GM18507 (cell line): Measurements from ENCODE around the gene TOMM5.
A peak's percentile ranks its signal among the peaks of the same experiment; 100 is the strongest.
"Not testable (repeated sequence)": the region's sequence is repeated elsewhere in the genome, so short reads cannot be mapped to it uniquely, and the experiment has no call there.

Experiments used
- DNase-seq: peaks from one replicate; pipeline ENCODE4 v3.0.0; 2011; ENCODE audit warnings: low read depth; ENCODE audit not compliant: insufficient read length; ENCODE audit errors: extremely low spot score
- FAIRE-seq: peaks from 2 replicates; lab custom pipeline; 2011; peaks lifted over from hg19 to GRCh38; lab: Jason Lieb, UNC

The TOMM5 gene

GRCh38 chr9:37617832-37618231, 25.4 kb upstream of the TOMM5 start:
- DNase-seq = no peak
- no peak for FAIRE-seq

- no peak for FAIRE-seq
- no peak for DNase-seq
Measured at GRCh38 chr9:37617161-37617560, 24.8 kb upstream of the TOMM5 start.

- FAIRE-seq (no peak), DNase-seq (no peak)
Measured at GRCh38 chr9:37611961-37612360, 19.6 kb upstream of the TOMM5 start.

- FAIRE-seq (no peak), DNase-seq (no peak)
Measured at GRCh38 chr9:37611014-37611413, 18.6 kb upstream of the TOMM5 start.

GRCh38 chr9:37609735-37610397, 17.5 kb upstream of the TOMM5 start:
- no peak for DNase-seq
- FAIRE-seq = no peak

GRCh38 chr9:37608250-37608649, 15.9 kb upstream of the TOMM5 start:
- FAIRE-seq (no peak), DNase-seq (no peak)

- FAIRE-seq = no peak
- DNase-seq = no peak
Measured at GRCh38 chr9:37604296-37604695, 11.9 kb upstream of the TOMM5 start.

- FAIRE-seq (no peak), DNase-seq (no peak)
Measured at GRCh38 chr9:37602817-37603216, 10.4 kb upstream of the TOMM5 start.

GRCh38 chr9:37602061-37602460, 9.7 kb upstream of the TOMM5 start:
- FAIRE-seq, DNase-seq: not testable (repeated sequence)

GRCh38 chr9:37596504-37596903, 4.1 kb upstream of the TOMM5 start:
- DNase-seq (no peak), FAIRE-seq (no peak)

- FAIRE-seq (no peak), DNase-seq (no peak)
Measured at GRCh38 chr9:37593883-37594448, 1.6 kb upstream of the TOMM5 start.

- DNase-seq = no peak
- FAIRE-seq = no peak
Measured at GRCh38 chr9:37587521-37587920, 4.9 kb downstream of the TOMM5 start.

GRCh38 chr9:37583522-37584121, 8.8 kb downstream of the TOMM5 start:
- FAIRE-seq (no peak), DNase-seq (no peak)

GRCh38 chr9:37582548-37583157, 9.7 kb downstream of the TOMM5 start:
- FAIRE-seq = peak; percentile 81

GRCh38 chr9:37575921-37576721, 16.3 kb downstream of the TOMM5 start, which contains the start of gene FBXO10:
Gene FBXO10, minus strand, starts transcription at chr9:37576380. Its CDS starts 34,612 bp downstream, at chr9:37541768.
- peak; percentile 62 for FAIRE-seq
- DNase-seq = peak; percentile 43

More at GRCh38 chr9:37582548-37583157, 9.7 kb downstream of the TOMM5 start:
- no peak for DNase-seq

GRCh38 chr9:37575511-37575914, 16.9 kb downstream of the TOMM5 start:
- DNase-seq = no peak
- FAIRE-seq = peak; percentile 45

GRCh38 chr9:37575001-37575400, 17.4 kb downstream of the TOMM5 start:
- FAIRE-seq (no peak), DNase-seq (no peak)

- DNase-seq = no peak
- no peak for FAIRE-seq
Measured at GRCh38 chr9:37574241-37574721, 18.1 kb downstream of the TOMM5 start.

GRCh38 chr9:37571282-37571681, 21.1 kb downstream of the TOMM5 start:
- DNase-seq (no peak), FAIRE-seq (no peak)

GRCh38 chr9:37566716-37567115, 25.7 kb downstream of the TOMM5 start:
- DNase-seq (no peak), FAIRE-seq (peak; percentile 66)
